ENCODE measurements around the gene SEMA5A. TPM values are rescaled to one million over a fixed set of nuclear protein-coding genes. Genes with fewer than 3 reads are reported as not detected.
A peak's percentile ranks its signal among the peaks of the same experiment; 100 is the strongest.

Gene SEMA5A
- total RNA-seq, 1 donor from 2014 or later, result 13.8 TPM

Small RNA genes within 50 kb of the gene (microRNA-seq; reads per million reads assigned to microRNA genes)
- gene MIR4636, result 4.7 reads per million, percentile 19 among the genes with 10 or more reads in this experiment

Other genes starting within 250 kb of the SEMA5A start
- gene TAS2R1, start 84.3 kb upstream of the SEMA5A start, total RNA-seq, result not detected in 2 replicates

Data from astrocyte (in vitro differentiated cells and primary cell).